Dermis microvascular lymphatic vessel endothelial cell (primary cell): Measurements from ENCODE around the gene HDAC4. TPM values are rescaled to one million over a fixed set of nuclear protein-coding genes. Genes with fewer than 3 reads are reported as not detected.
"Not testable (repeated sequence)": the region's sequence is repeated elsewhere in the genome, so short reads cannot be mapped to it uniquely, and the experiment has no call there.

Source experiments
- DNase-seq, 2 donors: peaks; one replicate each; pipeline versions ENCODE4 v3.0.0 to v3.0.0-alpha.2; 2010; ENCODE audit warnings: low read depth in 2 of 2
- total RNA-seq: library from RNA; depleted of rRNA; stranded (reverse); fragments of >200 nt; gene quantifications from 2 replicates; pipeline ENCODE4 v1.2.1, GENCODE V29; 2014

The HDAC4 gene
- total RNA-seq, 1 donor from 2014 or later, result 10.4 TPM

DNA sequence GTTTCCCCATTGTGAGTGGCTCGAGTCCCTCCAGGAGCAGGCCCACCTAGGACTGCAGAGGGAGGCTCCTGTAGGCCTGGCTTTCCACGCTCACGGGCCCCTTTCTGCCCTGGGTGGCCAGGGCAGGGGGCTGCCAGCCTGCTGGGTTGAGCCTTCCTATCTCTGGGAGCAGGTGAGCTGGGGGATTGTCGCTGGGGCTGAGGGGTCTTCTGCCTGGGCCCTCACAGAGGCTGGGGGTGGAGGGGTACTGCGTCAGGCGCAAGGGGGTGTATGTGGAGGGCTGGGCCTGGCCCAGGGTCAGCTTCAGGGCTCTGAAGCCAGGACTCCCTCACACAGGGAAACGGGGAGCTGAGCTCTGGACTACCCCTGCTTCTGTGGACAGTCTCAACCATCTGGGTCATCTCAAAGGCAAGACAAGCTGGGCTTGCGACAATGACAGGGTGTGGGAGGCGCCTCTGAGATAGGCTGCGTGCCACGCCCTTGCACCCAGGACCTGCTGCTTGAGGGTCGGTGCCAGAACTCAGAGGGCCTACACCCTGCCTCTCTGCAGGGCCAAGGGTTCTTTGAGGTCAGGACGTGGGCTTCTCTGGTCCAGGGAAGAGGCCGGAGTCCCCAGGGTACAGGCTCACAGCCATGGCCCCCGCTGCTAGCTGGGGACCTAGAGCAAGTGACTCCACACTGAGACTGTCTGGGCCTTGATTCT, 346.9 kb downstream of the HDAC4 start:
- DNase-seq, result no peak

DNA sequence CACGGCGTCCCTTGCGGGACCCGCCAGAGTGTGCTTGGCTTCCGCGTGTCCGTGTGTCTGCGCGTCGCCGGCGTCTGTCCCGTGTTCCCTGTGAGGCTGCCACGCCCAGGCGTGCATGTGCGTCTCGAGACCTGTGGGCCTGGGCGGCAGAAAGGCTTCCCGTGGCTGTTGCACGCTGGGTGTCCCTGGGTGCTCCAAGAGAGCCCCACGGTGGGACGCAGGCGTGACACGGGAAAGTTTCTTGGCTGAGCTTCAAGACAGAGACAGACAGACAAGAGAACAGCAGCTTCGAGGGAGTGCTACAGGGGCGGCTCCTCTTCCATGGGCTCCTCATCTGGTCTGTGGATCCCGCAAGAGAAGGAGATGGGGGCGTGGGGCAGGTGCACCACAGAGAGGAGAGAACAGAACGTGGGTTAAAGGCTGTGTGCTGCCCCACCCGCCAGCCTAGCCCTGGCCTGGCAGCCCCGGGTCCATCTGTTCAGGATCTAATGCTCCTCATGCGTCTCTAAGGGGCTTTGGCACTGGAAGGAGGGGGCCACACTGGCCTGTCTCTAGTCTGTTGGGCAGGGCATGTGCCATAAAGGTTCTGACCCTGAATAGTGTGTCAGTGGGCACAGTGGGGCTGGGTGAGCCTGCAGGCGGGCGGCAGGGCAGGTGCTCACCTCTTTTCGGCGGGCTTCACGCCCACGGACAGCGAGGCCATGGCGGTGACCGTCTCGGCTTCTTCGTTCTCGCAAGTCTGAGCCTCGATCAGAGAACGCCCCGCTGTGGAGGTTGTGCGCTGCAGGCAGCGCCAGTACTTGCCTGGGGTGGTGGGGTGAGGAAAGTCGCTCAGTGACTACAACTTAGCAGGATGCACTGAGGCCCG, 347.8 kb downstream of the HDAC4 start:
- no peak for DNase-seq

DNA sequence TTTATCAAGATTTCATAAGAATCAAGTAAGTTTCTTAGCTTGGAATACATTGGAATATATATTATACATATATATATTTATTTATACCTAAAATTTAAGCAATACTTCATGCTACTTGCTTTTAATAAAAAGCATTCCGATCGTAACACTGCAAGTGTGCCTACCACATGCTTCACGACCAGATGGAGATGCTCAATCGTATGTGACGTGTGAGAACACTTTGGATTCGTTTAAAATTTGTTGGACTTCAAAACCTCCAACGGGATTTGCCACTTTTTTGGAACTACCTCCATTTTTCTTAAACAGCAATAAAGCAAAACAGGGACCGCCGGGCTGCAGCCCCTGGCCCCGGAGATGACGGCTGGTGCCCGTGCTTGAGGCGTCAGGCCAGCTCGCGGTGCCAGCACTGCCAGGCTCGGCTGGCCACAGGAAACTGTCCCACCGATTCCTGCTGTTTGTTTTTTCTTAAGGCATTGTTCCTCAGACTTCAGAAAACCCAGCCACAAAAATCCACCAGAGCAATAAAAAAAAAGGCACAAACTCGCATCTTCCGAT, 348.9 kb downstream of the HDAC4 start:
- no peak for DNase-seq

DNA sequence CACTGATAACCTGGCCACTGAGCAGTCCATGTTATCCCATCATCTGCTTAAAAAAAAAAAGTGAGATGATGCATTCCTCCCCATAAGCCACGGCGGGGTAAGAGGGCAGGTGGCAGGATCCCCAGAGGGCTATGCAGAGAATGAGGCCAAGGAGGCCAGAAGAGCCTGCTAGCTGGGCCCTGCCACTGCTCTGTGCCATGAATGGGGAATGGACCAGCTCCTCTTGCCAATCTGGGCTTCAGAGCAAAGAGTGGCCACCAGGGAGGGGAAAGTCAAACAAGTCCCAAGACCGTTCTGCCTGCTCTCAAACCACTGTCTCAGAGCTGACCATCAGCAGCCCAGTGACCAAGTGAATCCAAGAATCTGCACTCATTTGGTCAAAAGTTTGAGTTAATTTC, 350.6 kb downstream of the HDAC4 start:
- no peak for DNase-seq

DNA sequence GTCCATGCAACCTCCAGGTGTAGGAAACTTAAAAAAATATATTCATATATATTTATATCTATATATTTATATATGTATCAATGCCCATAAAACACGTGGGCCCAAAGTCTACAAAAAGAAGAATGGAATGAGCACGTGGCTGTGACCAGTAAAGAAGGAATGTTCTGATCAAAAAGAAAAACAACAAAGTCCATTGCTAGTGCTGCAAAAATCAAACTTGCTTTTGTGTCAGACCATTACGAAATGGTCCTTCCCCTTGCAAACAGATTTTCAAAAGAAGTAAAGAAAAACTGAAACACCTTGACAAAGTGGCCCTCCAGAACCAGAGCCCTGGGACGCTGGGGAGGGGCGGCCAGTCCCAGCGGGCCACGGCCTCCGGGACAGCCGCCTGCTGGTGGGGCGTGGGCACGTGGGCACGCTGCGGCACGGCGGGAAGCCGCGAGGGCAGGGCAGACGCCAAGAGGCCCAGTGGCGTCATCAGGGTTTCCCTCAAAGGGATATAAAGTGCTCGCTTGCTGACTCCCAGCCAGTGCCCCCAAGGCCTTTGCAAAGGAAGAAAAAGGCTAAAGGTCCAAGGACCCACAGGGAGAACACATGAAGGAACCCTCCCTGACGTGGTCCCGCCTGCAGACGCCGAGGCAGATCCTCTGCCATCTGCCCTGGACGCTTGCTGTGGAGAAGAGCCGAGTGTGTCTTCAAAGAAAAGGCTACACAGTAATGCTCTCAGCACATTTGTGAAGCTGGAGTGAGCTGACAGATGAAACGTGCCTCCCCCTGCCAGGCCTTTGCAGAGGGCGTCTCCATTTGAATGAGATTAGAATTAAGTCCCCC, 351.2 kb downstream of the HDAC4 start:
- no peak for DNase-seq

DNA sequence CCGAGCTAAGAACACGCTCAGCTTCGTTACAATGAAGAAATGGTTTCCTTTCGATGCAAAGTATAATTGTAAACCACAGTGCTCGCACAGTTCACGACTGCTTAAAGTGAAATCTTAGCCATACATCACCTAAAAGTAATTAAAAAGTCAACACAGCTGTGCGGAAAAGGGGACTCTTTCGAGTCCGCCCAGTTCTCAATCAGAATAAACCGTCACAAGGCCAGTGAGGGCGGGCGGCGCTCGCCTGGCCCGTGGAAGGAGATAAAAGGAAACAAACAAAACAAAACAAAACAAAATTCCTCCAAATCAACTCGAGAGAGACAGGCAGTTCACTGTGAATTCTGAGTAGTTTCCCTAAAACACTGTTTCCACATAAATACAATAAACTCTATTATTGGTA, 352.1 kb downstream of the HDAC4 start:
- DNase-seq, result no peak

DNA sequence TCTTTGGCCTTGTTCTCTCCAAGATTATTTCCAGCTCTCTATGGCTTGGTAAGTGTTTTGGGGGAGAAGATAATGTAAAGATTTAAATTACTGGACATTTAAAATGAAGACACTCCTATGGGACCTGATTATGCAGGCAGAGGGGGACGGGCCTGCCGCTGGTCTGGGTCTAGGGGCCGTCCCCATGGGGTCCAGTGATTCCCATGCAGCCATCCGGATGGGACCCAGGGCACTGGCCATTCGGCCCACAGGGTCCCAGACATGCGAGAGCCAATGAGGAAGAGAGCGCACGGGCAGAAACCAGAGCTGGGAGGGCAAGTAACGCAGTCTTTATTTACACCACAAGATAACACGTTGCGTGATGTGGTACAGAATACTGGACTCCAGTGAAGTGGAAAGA, 353.0 kb downstream of the HDAC4 start:
- no peak for DNase-seq

DNA sequence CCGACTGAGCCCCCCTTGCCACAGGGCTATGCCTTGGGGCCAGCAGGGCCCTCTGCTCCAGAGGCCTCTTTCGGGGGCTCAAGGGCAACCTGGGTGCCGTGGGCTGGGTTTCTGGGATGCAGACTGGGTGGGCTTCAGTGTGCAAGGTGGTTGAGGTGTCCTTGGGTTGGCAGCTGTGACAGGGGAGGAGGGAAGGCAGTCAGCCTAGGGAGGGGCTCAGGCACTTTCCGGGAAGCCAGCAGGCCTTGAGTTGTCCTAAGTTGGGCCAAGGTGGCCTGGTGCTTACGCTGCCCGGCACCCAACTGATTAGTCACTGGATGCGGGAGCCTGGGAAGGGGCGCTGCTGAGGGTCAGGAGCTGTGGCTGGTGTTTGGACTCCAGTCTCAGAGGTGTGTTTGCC, 353.4 kb downstream of the HDAC4 start:
- DNase-seq, result no peak

DNA sequence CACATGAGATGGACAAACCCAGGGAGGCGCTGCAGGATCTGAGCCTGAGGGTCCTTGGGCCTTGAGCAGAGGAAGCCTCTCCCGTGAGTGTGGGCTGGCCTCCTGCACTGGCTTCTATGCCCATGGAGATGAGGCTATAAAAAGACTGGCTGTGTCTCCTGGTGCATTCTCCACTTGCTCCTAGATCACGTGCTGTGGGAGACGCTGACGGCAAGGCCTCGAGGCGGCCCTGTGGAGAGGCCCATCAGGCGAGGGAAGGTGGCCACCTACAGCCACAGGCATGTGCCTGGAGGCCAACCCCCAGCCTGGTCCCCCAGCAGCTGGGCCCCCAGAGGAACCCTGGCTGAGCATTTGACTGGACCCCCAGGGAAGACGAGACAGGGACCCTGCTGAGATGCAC, 354.0 kb downstream of the HDAC4 start:
- no peak for DNase-seq

DNA sequence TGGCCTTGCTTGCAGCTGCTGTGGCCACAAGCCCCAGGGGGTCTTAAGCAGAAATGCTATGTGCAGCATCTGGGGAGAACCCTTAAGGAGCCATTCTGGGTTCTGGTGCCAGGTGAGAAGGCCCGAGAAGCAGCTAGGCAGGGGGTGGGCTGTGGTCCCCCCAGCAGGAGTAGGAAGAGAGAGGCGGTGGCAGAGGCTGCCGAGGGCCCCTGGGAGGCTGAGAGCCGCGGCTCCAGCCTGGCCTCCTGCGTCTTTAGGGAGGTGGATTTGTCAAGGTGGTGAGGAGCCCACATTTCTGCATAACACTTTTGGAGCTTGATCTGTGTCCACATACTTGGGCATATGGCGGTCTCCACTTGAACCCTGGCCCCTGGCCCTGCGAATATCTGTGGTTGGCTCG, 356.5 kb downstream of the HDAC4 start:
- DNase-seq, result no peak

DNA sequence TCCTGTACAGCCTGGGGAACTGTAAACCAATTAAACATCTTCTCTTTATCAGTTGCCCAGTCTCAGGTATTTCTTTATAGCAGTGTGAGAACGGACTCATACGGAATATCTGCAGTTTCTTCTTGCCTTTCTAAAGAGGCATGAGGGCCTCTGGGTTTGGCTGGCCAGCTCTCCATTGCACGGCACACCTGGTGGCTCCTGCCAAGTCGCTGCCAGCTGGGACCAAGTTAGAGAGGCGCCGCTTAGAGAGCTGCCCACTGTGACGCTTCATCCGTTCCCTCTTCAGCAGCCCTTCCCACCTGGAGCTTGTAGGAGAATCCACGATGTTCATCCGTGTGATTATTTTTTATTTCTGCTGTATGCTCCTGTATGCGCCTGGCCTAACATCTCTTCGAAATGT, 357.5 kb downstream of the HDAC4 start:
- DNase-seq, result no peak

DNA sequence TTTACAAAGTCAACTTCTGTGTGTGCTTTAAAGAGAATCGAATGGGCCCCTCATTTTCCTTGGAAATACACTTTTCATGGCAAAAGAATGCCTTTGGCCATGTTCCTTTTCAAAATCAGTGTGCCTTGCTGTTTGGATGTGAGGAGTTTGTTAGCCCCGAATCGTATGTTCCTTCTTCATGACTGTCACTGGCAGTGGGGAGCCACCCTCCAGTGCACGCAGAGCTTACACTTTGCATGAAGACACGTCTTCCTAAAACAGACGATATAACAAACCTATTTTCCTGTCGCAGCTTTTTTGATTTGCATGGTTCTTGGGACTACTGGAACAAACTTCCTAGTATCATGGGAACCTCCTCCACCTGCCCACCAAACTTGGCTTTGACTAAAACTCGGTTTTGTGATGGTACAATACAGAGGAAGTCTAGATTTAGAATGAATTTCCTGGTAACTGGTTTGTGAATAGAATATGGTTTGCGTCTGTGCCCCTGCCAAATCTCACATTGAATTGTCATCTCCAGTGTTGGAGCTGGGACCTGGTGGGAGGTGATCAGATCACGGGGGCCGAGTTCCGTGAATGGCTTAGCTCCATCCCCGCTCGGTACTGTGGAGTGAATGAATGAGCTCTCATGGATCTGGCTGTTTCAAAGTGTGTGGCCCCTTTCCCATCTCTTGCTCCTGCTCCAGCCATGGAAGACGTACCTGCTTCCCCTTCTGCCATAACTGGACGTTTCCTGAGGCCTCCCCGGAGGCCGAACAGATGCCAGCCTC, 358.1 kb downstream of the HDAC4 start:
- DNase-seq, result no peak

DNA sequence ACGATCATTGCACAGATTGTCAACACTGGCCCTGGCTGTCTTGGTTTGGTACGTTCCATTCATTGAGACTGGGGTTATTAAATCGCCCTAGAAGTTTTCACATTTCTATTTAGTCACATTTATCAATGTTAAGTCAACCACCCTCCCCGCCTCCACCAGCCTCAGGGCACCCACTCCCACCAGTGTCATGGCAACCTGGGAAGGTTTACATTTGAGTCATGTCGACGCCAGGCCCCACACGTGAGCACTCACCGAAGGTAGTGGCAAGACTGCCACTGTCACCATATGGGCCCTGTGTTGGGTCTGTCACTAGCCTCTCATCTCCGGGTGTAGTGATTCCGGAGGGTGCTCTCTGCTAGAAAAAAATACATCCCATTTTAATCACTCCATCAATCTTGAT, 358.8 kb downstream of the HDAC4 start:
- no peak for DNase-seq

DNA sequence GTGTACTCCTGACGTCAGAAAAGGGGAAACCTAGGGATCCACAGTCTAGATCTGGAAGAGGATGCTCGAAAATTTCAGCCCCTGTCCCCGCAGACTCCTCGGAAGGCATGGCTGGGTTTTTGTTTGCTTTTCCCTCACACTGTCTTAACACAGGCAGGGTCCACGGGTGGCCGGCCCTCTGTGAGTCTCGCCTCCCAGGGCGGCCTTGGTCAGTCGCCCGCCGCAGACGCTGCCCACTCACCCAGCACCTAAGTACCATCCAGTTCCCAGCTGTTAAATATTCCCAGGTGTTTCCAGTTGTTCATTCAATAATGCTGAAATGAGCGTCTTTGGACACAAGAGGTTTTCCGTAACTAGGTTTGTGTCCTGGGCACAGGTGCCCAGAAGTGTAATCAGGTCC, 359.8 kb downstream of the HDAC4 start:
- no peak for DNase-seq

DNA sequence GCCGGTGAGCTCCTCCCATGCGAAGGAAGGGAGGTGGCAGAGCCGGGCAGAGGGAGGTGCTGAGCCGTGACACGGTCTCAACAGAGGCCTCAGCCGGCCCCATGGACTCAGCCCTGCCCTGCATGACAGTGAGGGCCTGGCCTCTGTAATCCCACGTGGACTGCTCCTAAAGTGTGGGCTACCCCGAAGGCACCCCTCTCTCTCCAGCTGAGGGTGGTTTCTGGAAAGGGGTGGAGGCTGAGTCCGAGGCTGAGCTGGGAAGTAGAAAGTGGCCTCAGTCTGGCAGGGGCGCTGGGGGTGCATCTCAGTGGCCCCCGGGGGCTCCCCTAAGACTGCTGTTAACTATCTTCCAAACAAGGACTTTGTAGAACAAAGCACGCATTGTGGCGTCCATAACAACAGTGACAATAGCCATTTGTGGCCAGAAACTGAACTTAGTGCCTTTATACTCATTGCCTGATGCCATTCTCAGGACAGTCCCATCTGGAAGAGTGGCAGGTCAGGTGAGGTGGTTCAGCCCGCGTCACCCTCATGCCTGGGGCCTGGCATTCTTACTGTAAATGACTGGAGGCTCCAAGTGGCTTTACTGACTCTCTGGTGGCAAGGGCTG, 360.6 kb downstream of the HDAC4 start:
- DNase-seq, result no peak

DNA sequence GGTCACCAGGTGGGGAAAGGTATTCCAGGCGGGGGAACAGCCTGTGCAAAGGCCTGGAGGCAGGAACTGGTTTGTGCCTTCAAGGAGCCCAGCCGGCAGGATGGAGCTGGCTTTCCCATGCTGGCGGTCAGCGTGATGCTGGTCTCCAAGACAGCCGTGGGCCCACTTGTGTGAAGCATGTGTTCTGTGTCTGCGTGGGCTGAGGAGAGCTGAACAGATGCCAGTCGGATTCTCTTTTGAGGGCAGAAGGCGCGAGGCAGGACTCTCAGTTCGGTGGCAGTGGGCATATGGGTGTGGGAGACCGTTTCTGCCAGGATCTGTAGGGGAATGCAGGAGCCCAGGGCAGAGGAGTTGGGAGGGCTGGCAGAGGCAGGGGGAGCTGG, 361.4 kb downstream of the HDAC4 start:
- DNase-seq, result no peak

DNA sequence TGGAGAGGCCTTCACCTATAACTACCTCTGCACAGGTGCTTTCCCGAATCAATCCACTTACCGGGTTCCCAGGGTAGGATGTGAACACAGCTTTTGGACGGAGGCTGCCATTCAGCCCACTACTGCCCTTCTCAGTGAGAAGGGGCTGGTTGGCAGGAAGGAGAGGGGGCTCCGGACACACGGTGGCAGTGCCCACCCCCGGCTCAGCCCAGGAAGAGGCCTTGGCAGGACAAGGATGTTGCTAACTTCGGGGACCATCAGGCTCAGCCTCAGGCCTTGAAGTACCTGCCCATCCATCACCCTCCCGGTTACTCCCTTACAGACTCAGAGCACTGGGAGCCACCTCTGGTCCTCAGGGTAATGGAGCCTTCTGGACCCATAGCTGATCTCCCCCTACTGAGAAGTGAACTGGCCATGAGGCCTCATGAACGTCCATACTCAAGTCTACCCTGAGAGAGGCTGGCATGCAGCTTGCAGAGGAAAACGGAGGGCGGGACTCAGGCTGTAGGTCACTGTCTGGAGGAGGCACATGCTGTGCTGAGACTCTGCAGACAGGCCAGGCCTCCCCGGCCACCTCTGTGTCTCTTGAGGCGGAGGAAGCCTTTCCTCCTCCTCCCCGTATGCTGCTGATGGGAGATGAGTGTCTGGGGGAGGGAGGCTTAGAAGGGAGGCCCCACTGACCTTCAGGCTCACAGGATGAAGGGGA, 361.9 kb downstream of the HDAC4 start:
- DNase-seq, result no peak

DNA sequence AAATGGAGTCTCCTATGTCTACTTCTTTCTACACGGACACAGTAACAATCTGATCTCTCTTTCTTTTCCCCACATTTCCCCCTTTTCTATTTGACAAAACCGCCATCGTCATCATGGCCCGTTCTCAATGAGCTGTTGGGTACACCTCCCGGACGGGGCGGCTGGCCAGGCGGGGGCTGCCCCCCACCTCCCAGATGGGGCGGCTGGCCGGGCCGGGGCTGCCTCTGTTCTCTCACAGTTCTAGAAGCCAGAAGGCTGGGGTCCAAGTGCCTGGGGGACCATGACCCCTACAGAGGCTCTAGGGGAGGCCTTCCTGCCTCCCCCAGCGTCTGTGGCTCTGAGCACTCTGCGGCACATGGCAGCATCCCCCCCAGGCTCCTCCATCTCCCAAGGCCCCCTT, 362.5 kb downstream of the HDAC4 start:
- not testable (repeated sequence) for DNase-seq

DNA sequence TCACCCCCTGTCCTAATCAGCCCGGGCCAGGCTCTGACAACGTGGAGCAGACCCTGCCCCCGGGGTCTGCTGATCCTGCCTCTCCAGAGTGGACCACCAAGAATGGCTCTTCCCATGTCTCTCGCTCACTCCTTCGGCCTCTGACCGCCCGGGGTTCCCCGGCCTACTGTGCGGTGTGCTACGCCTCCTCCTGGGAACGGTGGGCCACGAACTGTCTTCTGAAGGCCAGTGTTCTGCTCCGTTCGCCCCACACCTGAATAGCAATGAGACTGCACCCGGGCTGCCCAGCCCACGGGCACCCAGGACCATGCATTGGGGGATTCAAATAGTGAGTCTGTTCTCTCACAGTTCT, 363.3 kb downstream of the HDAC4 start:
- DNase-seq, result no peak
